Neural cell (in vitro differentiated cells): ENCODE data around the gene GPC2.

Source experiments
- CTCF ChIP-seq: fragments of 450-650 bp; IDR thresholded peaks from 2 replicates; pipeline ENCODE4 v1.5.1; 2014; ENCODE audit warnings: antibody characterized with exemption, mild to moderate bottlenecking, moderate library complexity; ENCODE audit not compliant: poor library complexity, severe bottlenecking
- EP300 ChIP-seq: fragments of 450-650 bp; conservative IDR thresholded peaks from 2 replicates; pipeline ENCODE4 v1.6.1; 2014; ENCODE audit warnings: antibody characterized with exemption, mild to moderate bottlenecking, moderate library complexity; ENCODE audit not compliant: poor library complexity, severe bottlenecking
- EZH2 ChIP-seq: fragments of 200-600, 300-800 bp; shearing (Covaris generic), sonication (generic); IDR thresholded peaks from 2 replicates; pipeline ENCODE4 v1.6.1; 2014; ENCODE audit warnings: antibody characterized with exemption, low read length, borderline replicate concordance, mild to moderate bottlenecking; ENCODE audit not compliant: insufficient read depth, poor library complexity, severe bottlenecking
- MXI1 ChIP-seq: fragments of 450-650 bp; conservative IDR thresholded peaks from 2 replicates; pipeline ENCODE4 v1.6.1; 2014; ENCODE audit warnings: antibody characterized with exemption, mild to moderate bottlenecking; ENCODE audit not compliant: poor library complexity, severe bottlenecking
- POLR2AphosphoS5 ChIP-seq: IDR thresholded peaks from 2 replicates; pipeline ENCODE4 v1.6.1; 2012
- RAD21 ChIP-seq: fragments of 450-650 bp; conservative IDR thresholded peaks from 2 replicates; pipeline ENCODE4 v1.6.1; 2014; ENCODE audit warnings: antibody characterized with exemption, mild to moderate bottlenecking, moderate library complexity
- REST ChIP-seq: IDR thresholded peaks from 2 replicates; pipeline ENCODE4 v1.6.1; 2012; ENCODE audit warnings: borderline replicate concordance
- SMC3 ChIP-seq: fragments of 450-650 bp; conservative IDR thresholded peaks from 2 replicates; pipeline ENCODE4 v1.6.1; 2014; ENCODE audit warnings: antibody characterized with exemption, mild to moderate bottlenecking, moderate library complexity; ENCODE audit not compliant: poor library complexity

DNA sequence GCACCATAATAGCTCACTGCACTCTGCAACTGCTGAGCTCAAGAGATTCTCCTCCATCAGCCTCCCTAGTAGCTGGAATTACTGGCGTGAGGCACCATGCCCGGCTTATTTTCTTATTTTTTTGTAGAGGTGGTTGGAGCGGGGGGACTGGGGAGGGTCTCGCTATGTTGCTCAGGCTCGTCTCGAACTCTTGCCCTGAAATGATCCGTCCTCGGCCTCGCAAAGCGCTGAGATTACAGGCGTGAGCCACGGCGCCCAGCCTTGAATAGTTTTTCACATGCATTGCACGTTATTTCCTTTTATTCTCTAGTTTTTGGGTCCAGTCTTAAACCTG lies 29.0 kb downstream of the GPC2 start:
- TF ChIP-seq CTCF, result no peak
- TF ChIP-seq MXI1, result no peak
- TF ChIP-seq EZH2, result no peak
- TF ChIP-seq REST, result no peak
- no peak for TF ChIP-seq POLR2AphosphoS5
- no peak for TF ChIP-seq EP300
- no peak for TF ChIP-seq SMC3
- TF ChIP-seq RAD21, result no peak
